GM19324 (cell line): Measurements from ENCODE around the gene GOLGA6C.
"Not testable (repeated sequence)": the region's sequence is repeated elsewhere in the genome, so short reads cannot be mapped to it uniquely, and the experiment has no call there.

Experiments used
- ATAC-seq: cut with Tn5 transposase; IDR thresholded peaks from one replicate; pipeline ENCODE4 v1.9.1; 2021; ENCODE audit warnings: mild to moderate bottlenecking, moderate library complexity; ENCODE audit not compliant: unreplicated experiment, low FRiP score

Gene GOLGA6C

DNA sequence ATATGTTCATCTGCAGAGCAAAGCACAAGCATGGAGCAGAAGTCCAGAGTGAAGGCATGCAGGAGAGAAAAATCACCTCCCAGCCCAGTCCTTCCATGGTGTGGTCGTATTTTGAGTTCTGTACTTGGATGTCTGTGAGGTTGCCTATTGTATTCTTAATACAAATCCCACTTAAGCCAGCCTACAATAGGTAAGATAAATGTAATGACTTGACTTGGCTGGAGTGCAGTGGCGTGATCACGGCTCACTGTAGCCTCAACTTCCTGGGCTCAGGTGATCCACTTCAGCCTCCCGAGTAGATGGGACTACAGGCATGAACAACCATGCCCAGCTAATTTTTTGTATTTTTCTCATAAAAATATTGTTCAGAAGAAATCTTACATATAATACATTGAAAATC, 6.8 kb upstream of the GOLGA6C start:
- not testable (repeated sequence) for ATAC-seq

DNA sequence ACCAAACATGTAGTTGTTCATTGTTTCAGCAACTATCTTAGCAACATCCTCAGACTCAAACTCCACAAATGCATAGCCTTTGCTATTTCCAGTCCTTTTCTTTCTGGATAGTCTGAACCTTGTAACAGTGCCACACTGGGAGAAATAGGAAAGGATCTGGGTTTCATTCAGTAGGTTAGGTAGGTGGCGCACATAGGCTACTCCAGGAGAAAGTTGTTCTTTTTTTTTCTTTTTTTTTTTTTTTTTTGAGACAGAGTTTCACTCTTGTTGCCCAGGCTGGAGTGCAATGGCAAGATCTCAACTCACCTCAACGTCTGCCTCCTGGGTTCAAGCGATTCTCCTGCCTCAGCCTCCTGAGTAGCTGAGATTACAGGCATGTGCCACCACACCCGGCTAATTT, 5.8 kb upstream of the GOLGA6C start:
- not testable (repeated sequence) for ATAC-seq

DNA sequence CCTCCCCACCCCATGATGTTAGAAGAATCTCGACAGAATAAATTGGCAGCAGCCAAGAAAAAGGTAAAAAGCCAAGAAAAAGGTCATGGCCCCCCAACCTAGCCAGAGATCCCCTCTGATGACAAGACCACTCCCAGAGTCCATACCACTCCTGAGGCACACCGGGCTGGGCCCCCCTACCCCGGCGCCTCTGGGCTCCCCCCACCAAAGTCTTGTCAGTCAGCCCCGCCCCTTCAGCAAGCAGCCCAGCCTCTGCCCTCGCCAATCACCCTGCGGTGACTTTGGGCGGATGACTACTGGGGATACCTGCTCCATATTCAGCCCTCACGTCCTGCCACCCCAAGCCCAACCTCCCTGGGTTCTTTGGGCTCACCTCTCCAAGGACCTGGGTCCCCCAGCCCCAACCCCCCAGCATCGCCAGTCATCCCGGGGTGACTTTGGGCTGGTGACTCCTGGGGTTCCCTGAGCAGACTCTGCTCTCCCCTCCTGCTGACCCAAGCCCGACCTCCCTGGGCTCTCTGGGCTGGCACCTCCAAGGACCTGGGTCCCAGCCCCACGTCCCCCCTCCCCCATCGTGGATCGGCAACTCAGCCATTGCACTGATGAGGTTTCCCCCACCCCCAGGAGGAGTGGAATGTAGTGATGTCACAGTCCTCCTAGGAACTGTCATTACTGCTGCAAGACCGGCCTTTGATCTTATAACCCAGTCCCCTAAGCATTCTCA, 648 bp downstream of the GOLGA6C start:
- not testable (repeated sequence) for ATAC-seq

DNA sequence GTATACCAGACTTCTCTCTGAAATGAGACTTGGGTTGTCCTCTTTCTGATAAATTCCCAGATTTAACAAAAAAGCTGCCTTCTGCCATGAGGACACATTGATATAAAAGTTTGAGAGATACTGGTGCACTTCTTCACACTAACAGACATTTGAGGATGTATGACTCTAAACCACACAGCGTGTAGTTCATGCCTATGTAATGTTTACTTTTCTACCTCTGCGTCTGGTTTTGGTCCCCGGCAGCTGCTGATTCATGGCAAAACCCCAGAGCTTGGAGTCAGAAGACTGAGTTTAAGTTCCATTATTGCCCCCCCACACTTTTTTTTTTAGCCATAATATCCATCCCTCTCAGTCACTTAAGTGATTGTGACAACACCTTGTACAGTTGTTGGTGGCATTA, 1.7 kb downstream of the GOLGA6C start:
- not testable (repeated sequence) for ATAC-seq

DNA sequence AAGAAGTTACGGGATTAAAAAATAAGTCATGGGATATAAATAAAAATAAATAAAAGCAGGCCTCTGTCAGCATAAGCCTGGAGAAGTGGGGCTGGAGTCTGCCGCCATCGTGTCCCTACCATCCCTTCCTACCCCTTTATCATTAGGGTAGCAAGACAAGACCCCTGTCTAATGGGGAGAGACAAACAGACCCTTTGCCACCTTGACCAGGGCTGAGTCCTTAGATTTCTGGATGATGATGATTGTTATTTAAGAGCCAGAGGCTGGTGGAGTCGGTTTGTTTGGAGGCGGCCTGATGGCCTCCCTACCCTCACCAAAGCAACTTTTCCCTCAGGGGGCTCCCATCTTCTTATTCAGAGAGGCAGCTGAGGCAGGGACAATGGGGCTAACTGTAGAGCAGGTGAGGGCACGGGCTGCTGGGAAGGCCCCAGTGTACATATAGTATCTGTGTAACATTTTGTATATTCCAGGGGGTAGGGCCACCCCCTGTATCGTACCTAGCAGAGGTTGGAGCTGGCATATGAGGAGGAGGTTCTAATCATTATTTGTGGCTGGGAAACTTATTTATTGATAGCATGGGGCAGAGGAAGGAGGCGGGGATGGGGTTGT, 15.7 kb downstream of the GOLGA6C start:
- ATAC-seq: not testable (repeated sequence)

DNA sequence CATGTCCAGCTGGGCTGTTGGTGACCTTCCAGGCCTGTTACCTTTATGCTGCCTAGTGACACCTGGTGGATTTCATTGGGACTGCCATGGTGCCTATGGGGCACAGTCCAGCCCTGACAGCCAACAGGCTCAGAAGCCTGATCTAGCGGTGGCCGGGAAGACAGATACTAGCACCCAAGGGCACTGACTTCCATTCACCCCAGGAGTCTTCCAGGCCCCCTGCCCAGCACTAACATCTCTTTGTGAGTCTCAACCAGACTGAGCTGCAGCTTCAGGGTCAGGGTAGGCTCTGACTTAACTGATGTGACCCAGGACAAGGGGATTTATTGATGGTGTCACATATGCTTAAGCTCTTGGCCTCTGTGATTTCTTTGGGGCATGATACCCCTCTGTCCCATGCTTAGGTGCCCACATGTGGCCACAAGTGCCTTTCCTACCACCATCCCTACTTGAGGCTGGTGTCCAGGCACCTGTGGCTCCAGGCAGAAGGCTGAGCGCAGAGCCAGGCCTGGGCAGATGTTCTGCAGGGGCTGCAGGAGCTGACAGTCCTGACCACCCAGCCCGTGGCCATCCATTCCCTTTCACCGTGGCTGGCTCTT, 16.5 kb downstream of the GOLGA6C start:
- ATAC-seq: not testable (repeated sequence)

DNA sequence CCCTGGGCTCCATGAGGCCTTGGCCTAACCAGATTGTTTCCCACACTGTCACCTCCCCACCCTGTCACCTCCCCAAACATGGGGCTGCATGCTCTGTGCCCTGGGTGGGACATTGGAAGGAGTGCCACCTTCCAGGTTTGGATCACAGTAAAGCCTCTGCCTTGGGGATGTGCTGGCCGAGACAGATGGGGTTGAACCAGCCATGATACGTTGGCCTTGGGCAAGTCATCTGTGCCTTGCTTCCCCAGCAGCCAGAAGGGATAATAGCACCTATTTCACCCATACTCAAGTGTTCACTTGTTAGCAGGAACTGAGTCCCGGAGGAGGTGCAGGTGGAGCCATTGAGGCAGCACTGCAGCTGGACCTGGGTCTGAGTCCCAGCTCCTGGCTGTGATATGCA, 17.5 kb downstream of the GOLGA6C start:
- ATAC-seq: not testable (repeated sequence)

DNA sequence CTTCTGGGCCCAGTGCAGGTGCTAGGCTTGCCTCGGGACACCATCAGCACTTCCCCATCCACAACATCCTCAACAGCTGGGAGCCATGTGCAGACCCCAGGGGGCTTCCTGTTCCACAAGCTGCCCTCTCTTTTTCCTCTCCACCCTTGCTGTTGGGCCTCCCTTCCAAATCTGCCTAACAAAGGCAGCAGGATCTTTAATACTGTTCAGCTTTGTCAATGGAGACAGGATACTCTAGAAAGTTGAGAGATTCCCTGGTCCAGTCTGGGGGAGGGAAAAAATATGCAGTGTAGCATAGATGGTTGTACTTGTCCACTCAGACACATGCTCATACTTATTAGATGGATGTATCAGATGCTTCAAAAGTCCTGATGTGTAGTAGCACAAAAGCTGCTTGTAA, 20.4 kb downstream of the GOLGA6C start:
- not testable (repeated sequence) for ATAC-seq

DNA sequence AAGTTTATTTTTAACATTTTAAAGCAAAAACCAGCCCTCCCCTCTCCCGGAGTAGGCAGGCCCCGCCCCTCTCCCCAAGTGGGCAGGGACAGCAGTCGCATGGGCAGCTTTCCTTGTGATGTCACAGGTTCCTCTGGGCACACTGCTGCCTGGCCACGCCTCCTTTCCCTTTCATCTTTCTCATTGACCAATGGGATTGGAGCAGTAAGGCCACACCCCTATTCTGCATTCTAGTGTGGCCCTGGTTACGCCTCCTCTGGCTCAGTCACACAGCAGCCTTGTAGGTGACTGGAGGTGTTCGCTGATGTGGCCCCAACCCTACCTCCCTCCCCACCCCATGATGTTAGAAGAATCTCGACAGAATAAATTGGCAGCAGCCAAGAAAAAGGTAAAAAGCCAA, 24.4 kb downstream of the GOLGA6C start, which contains the start of gene GOLGA6D:
TSS of gene GOLGA6D (plus strand) at position 264 of the 400 bp plus-strand sequence. CDS start at position 305, 41 bp downstream.
- not testable (repeated sequence) for ATAC-seq

DNA sequence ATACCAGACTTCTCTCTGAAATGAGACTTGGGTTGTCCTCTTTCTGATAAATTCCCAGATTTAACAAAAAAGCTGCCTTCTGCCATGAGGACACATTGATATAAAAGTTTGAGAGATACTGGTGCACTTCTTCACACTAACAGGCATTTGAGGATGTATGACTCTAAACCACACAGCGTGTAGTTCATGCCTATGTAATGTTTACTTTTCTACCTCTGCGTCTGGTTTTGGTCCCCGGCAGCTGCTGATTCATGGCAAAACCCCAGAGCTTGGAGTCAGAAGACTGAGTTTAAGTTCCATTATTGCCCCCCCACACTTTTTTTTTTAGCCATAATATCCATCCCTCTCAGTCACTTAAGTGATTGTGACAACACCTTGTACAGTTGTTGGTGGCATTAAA, 26.0 kb downstream of the GOLGA6C start:
- ATAC-seq: not testable (repeated sequence)

DNA sequence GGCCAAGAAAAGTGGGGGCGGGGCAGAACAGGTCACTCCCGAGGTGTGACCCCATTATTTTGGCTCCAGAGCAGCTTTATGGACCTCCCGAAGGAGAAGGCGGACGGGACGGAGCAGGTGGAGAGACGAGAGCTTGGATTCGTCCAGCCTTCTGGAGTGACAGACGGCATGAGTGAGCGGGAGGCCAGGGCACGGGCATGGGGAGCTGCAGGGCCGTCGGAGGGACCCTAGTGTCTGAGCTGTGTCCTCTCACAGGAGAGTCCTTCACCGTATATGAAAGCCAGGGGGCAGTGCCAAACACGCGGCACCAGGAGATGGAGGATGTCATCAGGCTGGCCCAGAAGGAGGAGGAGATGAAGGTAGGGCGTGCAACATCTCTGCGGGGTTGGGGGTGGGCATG, 35.5 kb downstream of the GOLGA6C start:
- not testable (repeated sequence) for ATAC-seq

DNA sequence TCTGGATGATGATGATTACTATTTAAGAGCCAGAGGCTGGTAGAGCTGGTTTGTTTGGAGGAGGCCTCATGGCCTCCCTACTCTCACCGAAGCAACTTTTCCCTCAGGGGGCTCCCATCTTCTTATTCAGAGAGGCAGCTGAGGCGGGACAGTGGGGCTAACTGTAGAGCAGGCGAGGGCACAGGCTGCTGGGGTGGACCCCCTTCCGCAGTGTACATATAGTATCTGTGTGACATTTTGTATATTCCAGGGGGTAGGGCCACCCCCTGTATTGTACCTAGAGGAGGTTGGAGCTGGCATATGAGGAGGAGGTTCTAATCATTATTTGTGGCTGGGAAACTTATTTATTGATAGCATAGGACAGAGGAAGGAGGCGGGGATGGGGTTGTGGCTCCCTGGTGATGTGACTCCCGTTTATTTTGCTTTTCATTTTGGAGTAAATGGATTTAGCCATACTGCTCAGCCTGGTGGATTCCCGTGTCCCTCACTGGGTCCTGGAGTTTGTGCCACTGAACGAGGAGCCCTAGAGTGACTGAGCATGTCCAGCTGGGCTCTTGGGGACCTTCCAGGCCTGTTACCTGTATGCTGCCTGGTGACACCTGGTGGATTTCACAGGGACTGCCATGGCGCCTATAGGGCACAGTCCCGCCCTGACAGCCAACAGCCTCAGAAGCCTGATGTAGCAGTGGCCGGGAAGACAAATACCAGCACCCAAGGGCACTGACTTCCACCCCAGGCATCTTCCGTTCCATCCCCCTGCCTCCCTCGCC, 40.6 kb downstream of the GOLGA6C start:
- ATAC-seq: not testable (repeated sequence)

DNA sequence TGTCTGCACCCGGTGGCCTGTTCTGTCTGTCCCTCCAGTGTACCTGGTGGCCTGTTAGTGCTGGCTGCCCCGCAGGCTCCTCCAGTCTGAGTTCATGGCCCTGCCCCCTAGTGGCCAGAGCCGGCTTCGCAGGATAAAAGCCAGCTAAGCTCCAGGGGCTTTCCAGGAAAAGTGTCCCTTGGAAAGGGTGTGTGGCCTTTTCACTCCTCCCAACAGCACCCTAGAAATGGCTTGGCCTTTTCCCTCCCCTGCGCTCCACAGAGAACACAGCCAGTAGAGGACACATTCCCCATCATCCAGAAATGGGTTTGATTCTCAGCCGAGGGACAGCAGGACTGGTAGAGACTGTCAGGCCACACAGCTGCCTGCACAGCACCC, 41.2 kb downstream of the GOLGA6C start:
- not testable (repeated sequence) for ATAC-seq

DNA sequence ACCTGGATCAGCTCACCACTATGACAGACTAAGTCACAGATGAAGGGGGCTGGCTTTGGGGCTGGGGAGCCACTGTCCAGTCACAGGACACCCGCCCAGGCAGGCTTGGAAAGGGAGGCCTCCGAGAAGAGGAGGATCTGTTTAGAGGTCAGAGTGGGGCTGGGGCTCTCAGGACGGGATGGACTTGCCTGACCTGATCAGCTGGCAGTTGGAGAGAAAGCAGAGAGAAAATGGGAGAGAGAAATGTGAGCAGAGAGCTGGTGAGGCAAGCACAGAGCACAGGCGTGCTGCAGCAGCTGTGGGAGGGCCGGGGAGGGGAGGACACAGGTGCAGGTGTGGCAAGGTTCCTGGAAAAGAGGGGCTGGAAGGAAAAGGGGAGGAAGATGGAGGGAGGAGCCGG, 41.9 kb downstream of the GOLGA6C start:
- not testable (repeated sequence) for ATAC-seq

DNA sequence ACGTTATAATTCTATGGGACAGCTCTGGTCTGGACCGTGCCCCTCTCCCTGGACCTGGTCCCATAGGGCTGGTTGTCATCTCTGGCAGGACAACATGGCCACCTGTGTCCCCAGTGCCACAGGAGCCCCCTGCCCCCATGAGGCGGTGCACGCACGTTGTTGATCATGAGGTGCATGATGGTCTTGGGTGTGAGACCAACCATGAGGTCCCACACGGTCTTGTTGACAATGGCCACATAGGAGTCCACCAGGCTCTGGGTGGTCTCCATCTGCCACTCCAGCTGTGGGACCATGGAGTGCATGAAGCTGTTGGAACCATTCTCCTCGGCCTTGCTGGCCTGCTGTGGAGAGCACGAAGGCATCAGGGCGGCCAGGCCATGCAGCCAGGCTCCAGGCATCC, 44.2 kb downstream of the GOLGA6C start:
- no peak for ATAC-seq

DNA sequence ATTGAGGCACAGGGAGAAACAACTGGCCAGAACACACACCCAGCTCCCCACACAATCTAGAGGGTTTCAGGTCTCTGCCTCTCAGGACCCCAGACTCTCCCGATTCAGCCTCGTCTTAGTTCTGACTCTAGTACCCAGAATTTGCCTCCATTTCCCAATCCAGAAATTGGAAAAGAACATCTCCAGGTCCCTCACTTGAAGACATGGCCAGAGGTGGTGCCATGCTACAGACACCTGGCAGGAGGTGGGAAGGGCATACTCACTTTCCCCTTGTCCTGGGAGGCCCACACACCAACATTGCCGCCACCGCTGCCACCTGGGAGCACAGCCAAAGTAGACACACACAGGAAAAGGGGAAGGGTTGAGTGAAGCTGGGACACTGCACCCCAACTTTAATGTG, 44.6 kb downstream of the GOLGA6C start:
- ATAC-seq: not testable (repeated sequence)

DNA sequence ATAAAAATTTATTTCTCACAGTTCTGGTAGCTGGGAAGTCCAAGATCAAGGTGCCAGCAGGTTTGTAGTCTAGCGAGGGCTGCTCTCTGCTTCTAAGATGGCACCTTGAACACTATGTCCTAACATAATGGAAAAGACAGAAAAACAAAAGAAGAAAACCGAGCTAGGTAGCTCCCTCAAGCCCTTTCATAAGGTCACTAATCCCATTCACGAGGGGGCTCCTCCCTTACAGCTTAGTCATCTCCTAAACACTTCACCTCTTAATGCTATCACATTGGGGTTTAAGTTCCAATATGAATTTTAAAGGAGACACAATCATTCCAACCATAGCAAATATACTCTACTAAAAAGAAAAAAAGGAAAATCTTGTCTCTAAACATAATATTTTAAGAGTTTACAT, 48.1 kb downstream of the GOLGA6C start:
- ATAC-seq: no peak

DNA sequence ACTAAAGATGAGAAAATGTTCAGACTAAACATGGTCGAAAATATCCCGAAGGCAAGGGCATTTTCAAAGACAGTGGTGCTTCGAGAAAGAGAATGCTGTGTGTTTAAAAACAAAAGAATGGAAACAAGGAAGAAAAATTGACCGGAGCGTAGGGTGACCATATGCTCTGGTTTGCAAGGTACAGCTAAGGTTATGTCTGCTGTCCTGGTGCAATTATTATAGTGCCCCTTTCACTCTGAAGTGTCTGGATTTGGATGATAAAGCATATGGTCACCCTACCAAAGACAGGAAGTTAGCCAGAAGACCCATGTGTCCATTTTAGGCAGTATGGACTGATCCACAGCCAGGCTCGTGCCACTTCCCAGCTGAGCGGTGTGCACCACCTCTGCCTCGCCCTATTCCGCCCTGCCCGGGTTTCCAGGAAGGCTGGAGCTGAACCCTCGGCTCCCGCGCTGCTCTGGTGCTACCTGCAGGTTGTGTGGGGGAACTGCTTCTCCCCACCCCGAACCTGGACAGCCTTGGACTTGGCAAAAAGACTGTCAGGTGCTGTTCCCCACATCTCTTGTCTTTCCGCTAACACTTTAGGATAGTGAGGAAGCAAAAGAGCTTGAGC, 49.8 kb downstream of the GOLGA6C start:
- no peak for ATAC-seq

DNA sequence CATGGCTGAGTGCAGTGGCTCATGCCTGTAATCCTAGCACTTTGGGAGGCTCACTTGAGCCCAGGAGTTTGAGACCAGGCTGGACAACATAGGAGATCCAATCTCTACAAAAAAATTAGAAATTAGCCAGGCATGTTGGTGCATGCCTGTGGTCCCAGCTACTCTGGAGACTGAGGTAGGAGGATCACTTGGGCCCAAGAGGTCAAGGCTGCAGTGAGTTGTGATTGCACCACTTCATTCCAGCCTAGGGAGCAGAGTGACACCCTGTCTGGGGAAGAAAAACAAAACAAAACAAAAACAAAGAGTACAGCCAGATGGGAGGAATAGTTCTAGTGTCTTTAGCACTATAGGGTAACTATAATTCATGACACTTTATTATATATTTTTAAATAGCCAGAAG, 51.6 kb downstream of the GOLGA6C start:
- no peak for ATAC-seq

DNA sequence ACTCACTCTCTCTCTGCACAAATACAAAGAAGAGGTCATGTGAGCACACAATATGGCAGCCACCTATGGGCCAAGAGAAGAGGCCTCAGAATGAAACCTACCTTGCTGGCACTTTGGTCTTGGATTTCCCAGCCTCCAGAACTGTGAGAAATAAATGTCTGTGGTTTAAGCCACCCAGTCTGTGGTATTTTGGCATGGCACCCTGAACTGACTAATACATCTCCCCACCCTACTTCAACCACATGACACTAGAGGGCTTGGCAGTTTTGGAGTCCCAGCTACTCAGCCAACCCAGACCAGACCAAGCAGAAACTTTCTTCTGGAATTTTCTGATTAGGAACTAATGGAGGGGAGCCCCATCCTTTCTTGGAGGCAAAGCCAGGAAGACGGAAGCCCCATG, 54.4 kb downstream of the GOLGA6C start:
- ATAC-seq: not testable (repeated sequence)
